ENCODE results near the gene RIPOR1.

RIPOR1 gene

GRCh38 chr16:67562918-67563707, 34.5 kb downstream of the RIPOR1 start:
- Histone ChIP-seq H3K36me3 (ENCODE audit: control insufficient read depth in 1 of 2, insufficient read depth in 2 of 2, low read length in 2 of 2) (no peaks in the 10 kb centered on the region), H3K4me1 (ENCODE audit: control insufficient read depth in 1 of 2, insufficient read depth in 2 of 2, low read length in 2 of 2) (peaks cover 13 to 18% of the 10 kb centered on the region in 2 donors), H3K4me3 (ENCODE audit: low read depth in 1 of 2, low read length in 2 of 2) (peak overlapping the region; percentile 85 to 95), H3K27me3 (ENCODE audit: low read depth, low read length) (no peaks in the 10 kb centered on the region), H3K9me3 (ENCODE audit: control insufficient read depth in 1 of 2, low read length in 2 of 2) (no peaks in the 10 kb centered on the region), H3K27ac (ENCODE audit: low read length) (peak overlapping the region; percentile 67)

DNA sequence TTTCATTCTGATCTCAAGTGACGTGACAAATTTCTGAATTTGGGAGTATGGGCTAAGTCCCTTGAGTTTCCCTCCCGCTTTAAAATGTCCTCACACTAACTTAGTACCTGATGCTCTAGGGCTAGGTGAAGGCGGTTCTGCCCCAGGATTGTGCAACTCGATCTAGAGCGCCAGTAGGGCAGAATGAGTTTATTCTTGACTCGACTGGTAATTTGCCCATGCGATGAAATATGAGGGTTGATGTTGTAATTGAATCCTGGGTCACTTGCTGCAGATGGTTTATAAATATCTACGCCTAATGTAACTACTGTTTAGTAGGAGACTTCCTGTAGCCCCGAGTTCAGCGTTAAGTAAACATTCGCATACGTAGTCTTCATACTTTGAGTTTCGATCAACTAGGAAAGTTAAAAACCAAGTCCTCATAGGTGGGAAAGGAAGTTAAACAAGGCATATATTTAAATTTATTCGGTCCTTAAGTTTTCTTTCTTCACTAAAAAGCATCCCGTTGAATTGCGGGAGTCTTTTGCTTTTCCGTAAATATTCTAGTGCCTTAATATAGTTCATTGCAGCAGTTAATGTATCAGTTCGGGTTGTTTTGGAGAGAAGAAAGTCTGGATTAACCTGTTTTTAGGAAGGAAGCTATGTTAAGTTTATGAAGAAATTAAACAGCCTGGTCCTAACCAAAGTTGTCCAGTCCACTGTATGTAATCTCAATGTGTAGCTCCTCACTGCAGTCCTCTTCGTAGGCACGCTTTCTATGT, 35.3 kb downstream of the RIPOR1 start:
- Histone ChIP-seq H3K4me3 (ENCODE audit: low read depth in 1 of 2, low read length in 2 of 2) (peak overlapping the region; percentile 85 to 95), H3K4me1 (ENCODE audit: control insufficient read depth in 1 of 2, insufficient read depth in 2 of 2, low read length in 2 of 2) (peaks cover 13 to 18% of the 10 kb centered on the region in 2 donors), H3K9me3 (ENCODE audit: control insufficient read depth in 1 of 2, low read length in 2 of 2) (no peaks in the 10 kb centered on the region), H3K27ac (ENCODE audit: low read length) (peak overlapping the region; percentile 67), H3K36me3 (ENCODE audit: control insufficient read depth in 1 of 2, insufficient read depth in 2 of 2, low read length in 2 of 2) (no peaks in the 10 kb centered on the region), H3K27me3 (ENCODE audit: low read depth, low read length) (no peaks in the 10 kb centered on the region)

DNA sequence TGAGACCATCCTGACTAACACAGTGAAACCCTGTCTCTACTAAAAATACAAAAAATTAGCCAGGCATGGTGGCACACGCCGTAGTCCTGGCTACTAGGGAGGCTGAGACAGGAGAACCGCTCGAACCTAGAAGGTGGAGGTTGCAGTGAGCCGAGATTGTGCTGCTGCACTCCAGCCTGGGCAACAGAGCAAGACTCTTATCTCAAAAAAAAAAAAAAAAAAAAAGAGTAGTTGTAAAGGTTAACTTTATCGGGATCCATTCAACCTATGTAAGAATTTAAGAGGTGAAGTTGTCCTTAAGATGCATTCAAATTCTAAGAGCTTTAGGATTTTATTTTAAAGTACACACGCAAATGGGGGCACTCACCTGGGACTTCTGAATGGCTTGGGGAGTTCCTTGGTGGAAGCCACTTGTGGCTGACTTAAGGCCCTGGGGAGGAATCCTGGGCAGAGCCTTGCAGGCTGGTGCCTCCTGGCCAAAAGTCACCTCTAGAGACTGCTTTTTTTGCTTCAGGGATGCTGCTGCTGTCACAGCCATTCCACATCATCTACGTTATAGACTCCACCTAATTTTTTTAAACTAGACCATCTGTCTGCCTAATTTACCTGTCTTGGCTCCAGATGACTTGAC, 37.0 kb downstream of the RIPOR1 start:
- Histone ChIP-seq H3K4me1 (ENCODE audit: control insufficient read depth in 1 of 2, insufficient read depth in 2 of 2, low read length in 2 of 2) (peaks cover 13 to 18% of the 10 kb centered on the region in 2 donors), H3K27me3 (ENCODE audit: low read depth, low read length) (no peaks in the 10 kb centered on the region), H3K27ac (ENCODE audit: low read length) (no peak overlapping the region), H3K9me3 (ENCODE audit: control insufficient read depth in 1 of 2, low read length in 2 of 2) (no peaks in the 10 kb centered on the region), H3K36me3 (ENCODE audit: control insufficient read depth in 1 of 2, insufficient read depth in 2 of 2, low read length in 2 of 2) (no peaks in the 10 kb centered on the region), H3K4me3 (ENCODE audit: low read depth in 1 of 2, low read length in 2 of 2) (no peak overlapping the region)

GRCh38 chr16:67571464-67571863, 42.8 kb downstream of the RIPOR1 start:
- no peaks in the 10 kb centered on the region for H3K27me3 ChIP-seq (ENCODE audit: low read depth, low read length)
- H3K27ac ChIP-seq (ENCODE audit: low read length) = no peak overlapping the region
- H3K36me3 ChIP-seq (ENCODE audit: control insufficient read depth in 1 of 2, insufficient read depth in 2 of 2, low read length in 2 of 2) = peaks cover 7 to 17% of the 10 kb centered on the region in 2 donors
- H3K4me1 ChIP-seq (ENCODE audit: control insufficient read depth in 1 of 2, insufficient read depth in 2 of 2, low read length in 2 of 2) = peaks cover 0 to 5% of the 10 kb centered on the region in 2 donors
- no peak overlapping the region for H3K4me3 ChIP-seq (ENCODE audit: low read depth in 1 of 2, low read length in 2 of 2)
- H3K9me3 ChIP-seq (ENCODE audit: control insufficient read depth in 1 of 2, low read length in 2 of 2) = no peaks in the 10 kb centered on the region

GRCh38 chr16:67571981-67572431, 43.4 kb downstream of the RIPOR1 start:
- Histone ChIP-seq H3K4me1 (ENCODE audit: control insufficient read depth in 1 of 2, insufficient read depth in 2 of 2, low read length in 2 of 2) (peaks cover 0 to 5% of the 10 kb centered on the region in 2 donors), H3K27ac (ENCODE audit: low read length) (no peak overlapping the region), H3K4me3 (ENCODE audit: low read depth in 1 of 2, low read length in 2 of 2) (no peak overlapping the region), H3K36me3 (ENCODE audit: control insufficient read depth in 1 of 2, insufficient read depth in 2 of 2, low read length in 2 of 2) (peaks cover 7 to 17% of the 10 kb centered on the region in 2 donors), H3K9me3 (ENCODE audit: control insufficient read depth in 1 of 2, low read length in 2 of 2) (no peaks in the 10 kb centered on the region), H3K27me3 (ENCODE audit: low read depth, low read length) (no peaks in the 10 kb centered on the region)

DNA sequence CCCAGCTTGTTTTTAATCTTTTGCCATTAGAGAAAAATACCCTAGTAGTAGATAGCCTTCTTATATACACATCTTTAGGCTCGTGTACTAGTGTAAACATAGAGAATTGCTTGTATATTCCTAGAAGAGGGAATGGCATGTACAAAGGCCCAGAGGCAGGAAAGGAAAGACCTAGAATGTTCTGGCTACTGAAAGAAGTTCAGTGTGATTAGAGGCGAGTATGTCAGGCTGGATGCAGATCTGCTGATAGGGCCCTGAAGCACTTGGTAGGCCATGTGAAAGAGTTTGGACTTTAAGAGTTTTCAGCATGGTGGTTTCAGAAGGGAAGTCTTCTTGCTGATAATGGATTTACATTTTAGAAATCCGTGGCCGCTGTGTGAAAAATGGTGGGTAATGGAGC, 51.1 kb downstream of the RIPOR1 start:
- Histone ChIP-seq H3K27me3 (ENCODE audit: low read depth, low read length) (no peaks in the 10 kb centered on the region), H3K27ac (ENCODE audit: low read length) (no peak overlapping the region), H3K36me3 (ENCODE audit: control insufficient read depth in 1 of 2, insufficient read depth in 2 of 2, low read length in 2 of 2) (peaks cover 3 to 6% of the 10 kb centered on the region in 2 donors), H3K4me1 (ENCODE audit: control insufficient read depth in 1 of 2, insufficient read depth in 2 of 2, low read length in 2 of 2) (no peaks in the 10 kb centered on the region), H3K9me3 (ENCODE audit: control insufficient read depth in 1 of 2, low read length in 2 of 2) (no peaks in the 10 kb centered on the region), H3K4me3 (ENCODE audit: low read depth in 1 of 2, low read length in 2 of 2) (no peak overlapping the region)

DNA sequence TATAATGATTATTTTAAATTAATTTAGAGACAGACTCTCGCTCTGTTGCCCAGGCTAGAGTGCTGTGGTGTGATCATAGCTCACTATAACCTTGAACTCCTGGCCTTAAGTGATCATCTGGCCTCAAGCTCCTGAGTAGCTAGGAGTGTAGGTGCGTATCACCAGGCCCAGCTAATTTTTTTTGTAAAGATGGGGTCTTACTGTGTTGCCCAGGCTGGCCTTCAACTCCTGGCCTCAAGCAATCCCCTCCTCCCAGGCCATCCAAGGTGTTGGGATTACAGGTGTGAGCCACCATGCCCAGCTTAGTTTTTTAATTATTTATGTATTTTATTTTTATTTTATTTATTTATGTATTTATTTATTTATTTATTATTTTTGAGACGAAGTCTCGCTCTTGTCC, 51.6 kb downstream of the RIPOR1 start:
- peaks cover under 1% of the 10 kb centered on the region in 2 donors for H3K36me3 ChIP-seq (ENCODE audit: control insufficient read depth in 1 of 2, insufficient read depth in 2 of 2, low read length in 2 of 2)

DNA sequence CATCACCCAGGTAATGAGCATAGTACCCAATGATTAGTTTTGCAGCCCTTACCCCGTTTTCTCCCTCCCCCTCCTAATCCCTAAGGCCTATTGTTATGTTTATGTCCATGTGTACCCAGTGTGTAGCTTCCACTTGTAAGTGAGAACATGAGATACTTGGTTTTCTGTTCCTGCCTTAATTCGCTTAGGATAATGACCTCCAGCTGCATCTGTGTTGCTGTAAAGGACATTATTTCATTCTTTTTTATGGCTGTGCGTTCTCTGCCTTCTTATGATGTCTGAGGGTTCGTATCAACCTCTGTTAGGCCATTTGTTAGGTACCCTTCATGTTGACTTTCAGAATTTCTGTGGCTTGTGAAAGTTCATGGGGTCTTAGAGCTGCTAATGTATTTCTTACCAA, 64.7 kb downstream of the RIPOR1 start:
- no peak overlapping the region for H3K27ac ChIP-seq (ENCODE audit: low read length)

More for the DNA sequence above, 51.6 kb downstream of the RIPOR1 start:
- no peaks in the 10 kb centered on the region for H3K27me3 ChIP-seq (ENCODE audit: low read depth, low read length)
- no peaks in the 10 kb centered on the region for H3K4me1 ChIP-seq (ENCODE audit: control insufficient read depth in 1 of 2, insufficient read depth in 2 of 2, low read length in 2 of 2)
- no peak overlapping the region for H3K27ac ChIP-seq (ENCODE audit: low read length)
- no peak overlapping the region for H3K4me3 ChIP-seq (ENCODE audit: low read depth in 1 of 2, low read length in 2 of 2)
- no peaks in the 10 kb centered on the region for H3K9me3 ChIP-seq (ENCODE audit: control insufficient read depth in 1 of 2, low read length in 2 of 2)

GRCh38 chr16:67593701-67594100, 65.1 kb downstream of the RIPOR1 start:
- no peaks in the 10 kb centered on the region for H3K27me3 ChIP-seq (ENCODE audit: low read depth, low read length)
- H3K4me1 ChIP-seq (ENCODE audit: control insufficient read depth in 1 of 2, insufficient read depth in 2 of 2, low read length in 2 of 2) = no peaks in the 10 kb centered on the region
- H3K9me3 ChIP-seq (ENCODE audit: control insufficient read depth in 1 of 2, low read length in 2 of 2) = no peaks in the 10 kb centered on the region
- H3K27ac ChIP-seq (ENCODE audit: low read length) = no peak overlapping the region
- H3K4me3 ChIP-seq (ENCODE audit: low read depth in 1 of 2, low read length in 2 of 2) = no peak overlapping the region
- H3K36me3 ChIP-seq (ENCODE audit: control insufficient read depth in 1 of 2, insufficient read depth in 2 of 2, low read length in 2 of 2) = no peaks in the 10 kb centered on the region

More for the DNA sequence above, 64.7 kb downstream of the RIPOR1 start:
- H3K36me3 ChIP-seq (ENCODE audit: control insufficient read depth in 1 of 2, insufficient read depth in 2 of 2, low read length in 2 of 2) = no peaks in the 10 kb centered on the region
- H3K9me3 ChIP-seq (ENCODE audit: control insufficient read depth in 1 of 2, low read length in 2 of 2) = no peaks in the 10 kb centered on the region
- H3K4me1 ChIP-seq (ENCODE audit: control insufficient read depth in 1 of 2, insufficient read depth in 2 of 2, low read length in 2 of 2) = no peaks in the 10 kb centered on the region
- no peak overlapping the region for H3K4me3 ChIP-seq (ENCODE audit: low read depth in 1 of 2, low read length in 2 of 2)
- H3K27me3 ChIP-seq (ENCODE audit: low read depth, low read length) = no peaks in the 10 kb centered on the region

DNA sequence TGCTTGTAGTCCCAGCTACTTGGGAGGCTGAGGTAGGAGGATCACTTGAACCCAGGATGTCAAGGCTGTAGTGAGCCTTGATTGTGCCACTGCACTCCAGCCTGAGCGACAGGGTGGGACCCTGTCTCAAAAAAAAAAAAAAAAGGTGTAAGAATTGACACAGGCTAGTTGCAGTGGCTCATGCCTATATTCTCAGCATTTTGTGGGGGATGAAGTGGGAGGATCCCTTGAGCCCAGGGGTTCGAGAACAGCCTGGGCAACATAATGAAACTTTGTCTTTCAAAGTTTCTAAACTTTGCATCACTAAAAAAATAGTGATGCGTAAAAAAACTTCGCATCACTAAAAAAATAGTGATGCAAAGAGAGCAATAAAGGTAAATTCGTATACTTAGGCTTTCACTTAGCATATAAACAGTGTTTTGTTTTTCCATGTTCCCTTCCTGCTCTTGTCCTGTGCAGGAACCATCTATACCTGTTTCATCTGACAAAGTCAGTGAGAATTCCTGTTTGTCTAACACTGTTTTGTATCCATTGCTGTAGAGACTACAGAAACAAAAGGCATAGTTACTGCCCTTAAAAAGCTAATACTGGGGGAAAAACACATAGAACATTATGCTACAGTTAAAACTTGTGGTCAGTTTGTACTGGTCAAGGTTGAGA, 65.8 kb downstream of the RIPOR1 start:
- Histone ChIP-seq H3K4me1 (ENCODE audit: control insufficient read depth in 1 of 2, insufficient read depth in 2 of 2, low read length in 2 of 2) (no peaks in the 10 kb centered on the region), H3K27me3 (ENCODE audit: low read depth, low read length) (no peaks in the 10 kb centered on the region)

GRCh38 chr16:67594956-67595355, 66.3 kb downstream of the RIPOR1 start:
- H3K9me3 ChIP-seq (ENCODE audit: control insufficient read depth in 1 of 2, low read length in 2 of 2) = no peaks in the 10 kb centered on the region
- no peaks in the 10 kb centered on the region for H3K36me3 ChIP-seq (ENCODE audit: control insufficient read depth in 1 of 2, insufficient read depth in 2 of 2, low read length in 2 of 2)
- no peak overlapping the region for H3K4me3 ChIP-seq (ENCODE audit: low read depth in 1 of 2, low read length in 2 of 2)
- no peaks in the 10 kb centered on the region for H3K4me1 ChIP-seq (ENCODE audit: control insufficient read depth in 1 of 2, insufficient read depth in 2 of 2, low read length in 2 of 2)
- H3K27me3 ChIP-seq (ENCODE audit: low read depth, low read length) = no peaks in the 10 kb centered on the region
- H3K27ac ChIP-seq (ENCODE audit: low read length) = no peak overlapping the region

More for the DNA sequence above, 65.8 kb downstream of the RIPOR1 start:
- Histone ChIP-seq H3K9me3 (ENCODE audit: control insufficient read depth in 1 of 2, low read length in 2 of 2) (no peaks in the 10 kb centered on the region), H3K27ac (ENCODE audit: low read length) (no peak overlapping the region), H3K4me3 (ENCODE audit: low read depth in 1 of 2, low read length in 2 of 2) (no peak overlapping the region), H3K36me3 (ENCODE audit: control insufficient read depth in 1 of 2, insufficient read depth in 2 of 2, low read length in 2 of 2) (no peaks in the 10 kb centered on the region)
